ENCODE results near the gene PLEKHG2.
"Not testable (repeated sequence)": the region's sequence is repeated elsewhere in the genome, so short reads cannot be mapped to it uniquely, and the experiment has no call there.

Gene PLEKHG2

GRCh38 chr19:39444598-39445195 lies 32.2 kb downstream of the PLEKHG2 start:
- Mint-ChIP-seq H3K36me3 (peaks cover 14% of the 10 kb centered on the region), H3K27me3 (no peaks in the 10 kb centered on the region), H3K27ac (peak overlapping the region; percentile 99), H3K4me1 (peaks cover 43% of the 10 kb centered on the region), H3K4me3 (peak overlapping the region; percentile 100), H3K9me3 (no peaks in the 10 kb centered on the region)

DNA sequence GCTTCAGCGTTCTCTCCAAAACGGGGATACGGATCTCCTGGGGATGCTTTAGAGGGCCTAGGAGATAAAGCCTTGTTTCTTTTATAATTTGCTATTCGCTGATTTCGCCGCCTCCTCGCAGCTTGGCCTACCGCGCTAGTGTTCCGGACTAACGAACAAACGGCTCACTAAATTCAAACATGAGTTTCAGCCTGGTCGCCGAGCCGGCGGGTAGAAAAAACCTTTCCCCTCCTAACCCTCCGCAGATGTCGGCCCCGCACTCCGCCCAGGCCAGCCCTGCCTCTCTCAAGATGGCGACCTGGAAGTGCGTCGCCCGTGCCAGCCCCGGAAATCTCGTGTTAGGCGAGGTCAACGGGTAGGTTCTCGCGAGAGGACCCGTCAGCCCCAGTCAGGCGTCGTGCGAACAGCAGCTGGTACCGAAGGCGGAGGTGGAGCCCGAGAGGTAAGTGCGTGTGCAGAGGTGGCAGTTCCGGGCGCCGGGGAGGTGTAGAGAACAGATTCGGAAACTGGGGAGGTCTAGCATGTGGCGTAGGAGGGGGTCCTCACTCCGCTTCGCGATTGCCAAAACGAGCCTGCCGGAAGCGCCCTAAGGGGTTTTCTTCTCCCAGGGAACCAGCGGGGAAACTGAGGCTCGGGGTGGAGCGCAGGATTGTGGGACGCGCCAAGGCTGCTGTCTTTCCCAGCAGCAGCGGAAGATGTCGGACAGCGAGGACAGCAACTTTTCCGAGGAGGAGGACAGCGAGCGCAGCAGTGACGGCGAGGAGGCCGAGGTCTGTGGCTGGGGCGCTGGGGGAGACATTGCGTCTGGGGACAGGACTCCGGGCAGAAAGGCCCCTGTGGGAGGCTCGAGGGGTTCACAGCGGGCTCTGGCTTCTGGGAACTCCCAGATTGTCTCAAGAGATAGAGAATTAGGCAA lies 33.0 kb downstream of the PLEKHG2 start, which contains the start of gene SUPT5H:
TSS of gene SUPT5H (plus strand) at position 387 of the 916 bp plus-strand sequence. CDS start at position 696, 309 bp downstream.
- H3K9me3 Mint-ChIP-seq, result no peaks in the 10 kb centered on the region
- peaks cover 50% of the 10 kb centered on the region for H3K4me1 Mint-ChIP-seq
- peak within 1 kb of the TSS; percentile 100 for H3K4me3 Mint-ChIP-seq
- H3K27ac Mint-ChIP-seq, result peak within 1 kb of the TSS; percentile 99
- no peaks in the 10 kb centered on the region for H3K27me3 Mint-ChIP-seq
- H3K36me3 Mint-ChIP-seq, result peaks cover 14% of the 10 kb centered on the region

DNA sequence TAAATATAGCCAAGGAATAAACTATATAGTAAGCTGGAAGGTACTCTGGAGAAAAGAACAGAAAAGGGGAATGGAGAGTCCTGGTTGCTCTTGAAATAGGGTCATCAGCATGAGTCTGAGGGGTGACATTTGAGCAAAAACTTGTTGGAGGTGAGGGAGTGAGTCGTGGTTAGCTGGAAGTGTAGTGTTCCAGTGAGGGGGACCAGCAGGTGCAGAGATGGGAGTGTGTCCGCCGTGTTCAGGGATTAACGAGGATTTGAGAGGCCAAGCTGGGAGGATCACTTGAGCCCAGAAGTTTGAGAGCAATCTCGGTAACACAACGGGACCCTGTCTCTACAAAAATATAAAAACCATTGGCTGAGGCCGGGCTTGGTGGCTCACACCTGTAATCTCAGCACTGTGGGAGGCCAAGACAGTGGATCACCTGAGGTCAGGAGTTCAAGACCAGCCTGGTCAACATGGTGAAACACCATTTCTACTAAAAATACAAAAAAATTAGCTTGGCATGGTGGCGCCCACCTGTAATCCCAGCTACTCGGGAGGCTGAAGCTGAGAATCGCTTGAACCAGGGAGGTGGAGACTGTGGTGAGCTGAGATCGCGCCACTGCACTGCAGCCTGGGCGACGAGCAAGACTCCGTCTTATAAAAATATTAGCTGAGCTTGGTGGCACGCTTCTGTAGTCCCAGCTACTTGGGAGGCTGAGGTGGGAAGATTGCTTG lies 34.1 kb downstream of the PLEKHG2 start:
- Mint-ChIP-seq H3K27ac (peak overlapping the region; percentile 99), H3K4me3 (peak overlapping the region; percentile 100), H3K4me1 (peaks cover 57% of the 10 kb centered on the region), H3K9me3 (no peaks in the 10 kb centered on the region), H3K27me3 (no peaks in the 10 kb centered on the region), H3K36me3 (peaks cover 14% of the 10 kb centered on the region)

DNA sequence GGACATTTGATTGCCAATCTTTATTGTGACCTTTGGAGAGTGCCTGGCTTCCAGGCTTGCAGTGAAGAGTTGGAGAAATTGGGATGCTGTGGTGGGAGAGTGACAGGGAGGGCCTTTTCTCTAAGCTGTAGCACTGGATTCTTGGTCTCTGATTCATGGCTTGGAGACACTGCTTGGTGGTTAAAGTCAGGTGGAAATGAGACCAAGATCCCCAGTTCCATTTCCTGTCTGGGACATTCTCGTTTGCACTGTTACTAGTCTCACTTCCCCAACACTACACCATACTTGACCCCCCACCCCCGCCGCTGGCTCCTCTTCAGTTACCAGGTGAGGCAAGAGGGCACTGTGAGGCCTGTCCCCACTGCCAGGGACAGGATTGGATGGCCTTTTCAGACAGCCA lies 35.8 kb downstream of the PLEKHG2 start:
- peaks cover 24% of the 10 kb centered on the region for H3K36me3 Mint-ChIP-seq
- H3K4me1 Mint-ChIP-seq, result peaks cover 72% of the 10 kb centered on the region
- no peaks in the 10 kb centered on the region for H3K9me3 Mint-ChIP-seq
- H3K27me3 Mint-ChIP-seq, result no peaks in the 10 kb centered on the region
- H3K27ac Mint-ChIP-seq, result peak overlapping the region; percentile 20
- peak overlapping the region; percentile 100 for H3K4me3 Mint-ChIP-seq

DNA sequence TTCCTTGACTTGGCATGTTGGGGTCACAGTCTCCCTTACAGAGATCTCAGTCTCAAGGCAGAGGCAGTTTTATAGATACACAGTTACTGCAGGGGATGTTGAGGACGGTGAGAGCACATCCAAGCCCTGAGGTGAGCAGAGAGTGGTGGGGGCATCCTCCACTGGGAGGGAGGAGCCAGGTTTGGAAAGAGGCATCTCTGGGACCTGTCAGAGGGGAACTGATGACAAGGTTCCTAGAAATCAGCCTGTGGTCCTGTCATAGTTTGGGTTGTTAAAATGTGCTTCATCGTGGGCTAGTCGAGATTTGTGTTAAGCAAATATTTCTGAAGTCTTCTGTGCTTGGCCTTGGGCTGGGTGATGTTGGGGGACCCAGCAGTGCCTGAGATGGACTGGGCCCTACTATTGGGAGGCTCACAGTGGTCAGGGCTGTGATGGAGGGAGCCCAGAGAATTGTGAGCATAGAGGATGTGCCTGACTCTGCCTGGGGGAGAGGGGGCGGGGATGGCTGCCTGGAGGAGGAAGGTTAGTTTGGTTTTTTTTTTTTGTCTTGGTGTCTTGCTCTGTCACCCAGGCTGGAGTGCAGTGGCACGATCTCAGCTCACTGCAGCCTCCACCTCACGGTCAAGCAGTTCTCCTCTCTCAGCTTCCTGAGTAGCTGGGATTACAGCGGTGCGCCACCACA lies 36.8 kb downstream of the PLEKHG2 start:
- peaks cover 24% of the 10 kb centered on the region for H3K36me3 Mint-ChIP-seq
- no peaks in the 10 kb centered on the region for H3K9me3 Mint-ChIP-seq
- H3K27ac Mint-ChIP-seq, result peak overlapping the region; percentile 90
- peaks cover 73% of the 10 kb centered on the region for H3K4me1 Mint-ChIP-seq
- H3K4me3 Mint-ChIP-seq, result peak overlapping the region; percentile 100
- no peaks in the 10 kb centered on the region for H3K27me3 Mint-ChIP-seq

DNA sequence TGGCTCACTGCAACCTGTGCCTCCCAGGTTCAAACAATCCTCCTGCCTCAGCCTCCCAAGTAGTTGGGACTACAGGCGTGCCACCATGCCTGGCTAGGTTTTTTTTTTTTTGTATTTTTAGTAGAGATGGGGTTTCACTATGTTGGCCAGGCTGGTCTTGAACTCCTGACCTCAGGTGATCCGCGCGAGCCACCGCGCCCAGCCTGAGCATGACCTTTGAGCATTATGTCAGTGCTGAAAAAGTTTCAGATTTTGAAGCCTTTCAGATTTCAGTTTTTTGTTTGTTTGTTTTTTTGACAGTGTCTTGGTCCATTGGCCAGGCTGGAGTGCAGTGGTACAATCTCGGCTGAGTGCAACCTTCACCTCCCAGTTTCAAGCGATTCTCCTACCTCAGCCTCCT lies 38.8 kb downstream of the PLEKHG2 start:
- H3K27ac Mint-ChIP-seq, result peak overlapping the region; percentile 27
- peaks cover 65% of the 10 kb centered on the region for H3K4me1 Mint-ChIP-seq
- H3K4me3 Mint-ChIP-seq, result peak overlapping the region; percentile 5
- peaks cover 18% of the 10 kb centered on the region for H3K36me3 Mint-ChIP-seq
- not testable (repeated sequence) for H3K27me3 Mint-ChIP-seq, H3K9me3 Mint-ChIP-seq

GRCh38 chr19:39463403-39463802 lies 50.9 kb downstream of the PLEKHG2 start:
- Mint-ChIP-seq H3K4me1 (no peaks in the 10 kb centered on the region), H3K9me3 (no peaks in the 10 kb centered on the region), H3K27ac (no peak overlapping the region), H3K36me3 (peaks cover 16% of the 10 kb centered on the region), H3K27me3 (no peaks in the 10 kb centered on the region), H3K4me3 (no peak overlapping the region)

GRCh38 chr19:39465956-39466747 lies 53.7 kb downstream of the PLEKHG2 start:
- Mint-ChIP-seq H3K27me3 (no peaks in the 10 kb centered on the region), H3K4me3 (no peak overlapping the region), H3K27ac (peak overlapping the region; percentile 81), H3K9me3 (no peaks in the 10 kb centered on the region), H3K36me3 (peaks cover 16% of the 10 kb centered on the region), H3K4me1 (peaks cover 7% of the 10 kb centered on the region)

GRCh38 chr19:39467941-39468340 lies 55.5 kb downstream of the PLEKHG2 start:
- Mint-ChIP-seq H3K27ac (no peak overlapping the region), H3K36me3 (peaks cover 22% of the 10 kb centered on the region), H3K9me3 (no peaks in the 10 kb centered on the region), H3K4me3 (no peak overlapping the region), H3K4me1 (peaks cover 11% of the 10 kb centered on the region), H3K27me3 (no peaks in the 10 kb centered on the region)

DNA sequence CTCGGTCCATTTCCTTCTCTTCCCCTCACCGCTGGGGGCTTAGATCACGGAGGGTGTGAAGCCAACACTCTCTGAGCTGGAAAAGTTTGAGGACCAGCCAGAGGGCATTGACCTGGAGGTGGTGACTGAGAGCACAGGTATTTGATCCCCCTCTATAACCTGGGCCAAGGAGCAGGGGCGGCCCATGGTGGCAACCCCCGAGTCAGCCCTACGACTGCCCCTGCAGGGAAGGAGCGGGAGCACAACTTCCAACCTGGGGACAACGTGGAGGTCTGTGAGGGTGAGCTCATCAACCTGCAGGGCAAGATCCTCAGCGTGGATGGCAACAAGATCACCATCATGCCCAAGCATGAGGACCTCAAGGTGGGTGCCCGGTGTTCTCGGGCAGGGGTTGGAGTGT lies 56.6 kb downstream of the PLEKHG2 start:
- Mint-ChIP-seq H3K9me3 (no peaks in the 10 kb centered on the region), H3K4me3 (no peak overlapping the region), H3K4me1 (peaks cover 13% of the 10 kb centered on the region), H3K36me3 (peaks cover 22% of the 10 kb centered on the region), H3K27me3 (no peaks in the 10 kb centered on the region), H3K27ac (no peak overlapping the region)

- Mint-ChIP-seq H3K36me3 (peaks cover 22% of the 10 kb centered on the region), H3K27ac (peak overlapping the region; percentile 66), H3K27me3 (no peaks in the 10 kb centered on the region), H3K9me3 (no peaks in the 10 kb centered on the region), H3K4me3 (no peak overlapping the region), H3K4me1 (peaks cover 15% of the 10 kb centered on the region)
Observed at GRCh38 chr19:39469567-39469966, 57.1 kb downstream of the PLEKHG2 start.

DNA sequence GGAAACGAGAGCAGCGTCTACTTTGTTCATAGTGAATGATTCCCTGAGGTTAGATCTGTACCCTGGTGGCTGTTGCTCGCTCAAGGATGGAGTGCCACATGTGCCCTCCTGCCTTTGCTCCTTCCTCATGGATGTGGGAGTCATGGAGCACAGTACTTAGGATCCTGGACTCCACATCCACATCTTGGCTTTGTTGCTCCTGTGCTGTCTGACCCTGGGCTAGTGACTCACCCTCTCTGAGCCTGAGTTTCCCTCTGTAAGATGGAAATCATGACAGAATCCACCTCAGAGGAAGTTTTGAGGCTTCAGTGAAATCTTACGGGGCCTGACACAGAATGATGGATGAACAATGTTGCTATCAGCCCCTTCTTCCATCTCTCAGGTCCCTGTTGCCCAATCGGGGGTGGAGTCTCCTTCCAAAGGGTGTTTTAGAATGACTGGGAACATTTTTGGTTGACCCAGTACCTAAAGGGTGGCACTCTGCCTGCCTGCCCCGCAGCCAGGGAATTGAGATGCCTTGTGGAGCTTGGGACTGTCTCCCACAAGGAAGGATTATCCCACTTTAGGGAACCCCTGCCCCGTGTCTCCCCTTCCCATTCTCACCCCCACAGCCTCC lies 58.4 kb downstream of the PLEKHG2 start:
- Mint-ChIP-seq H3K27me3 (no peaks in the 10 kb centered on the region), H3K4me3 (no peak overlapping the region), H3K9me3 (no peaks in the 10 kb centered on the region), H3K27ac (peak overlapping the region; percentile 56), H3K36me3 (peaks cover 21% of the 10 kb centered on the region), H3K4me1 (peaks cover 15% of the 10 kb centered on the region)

DNA sequence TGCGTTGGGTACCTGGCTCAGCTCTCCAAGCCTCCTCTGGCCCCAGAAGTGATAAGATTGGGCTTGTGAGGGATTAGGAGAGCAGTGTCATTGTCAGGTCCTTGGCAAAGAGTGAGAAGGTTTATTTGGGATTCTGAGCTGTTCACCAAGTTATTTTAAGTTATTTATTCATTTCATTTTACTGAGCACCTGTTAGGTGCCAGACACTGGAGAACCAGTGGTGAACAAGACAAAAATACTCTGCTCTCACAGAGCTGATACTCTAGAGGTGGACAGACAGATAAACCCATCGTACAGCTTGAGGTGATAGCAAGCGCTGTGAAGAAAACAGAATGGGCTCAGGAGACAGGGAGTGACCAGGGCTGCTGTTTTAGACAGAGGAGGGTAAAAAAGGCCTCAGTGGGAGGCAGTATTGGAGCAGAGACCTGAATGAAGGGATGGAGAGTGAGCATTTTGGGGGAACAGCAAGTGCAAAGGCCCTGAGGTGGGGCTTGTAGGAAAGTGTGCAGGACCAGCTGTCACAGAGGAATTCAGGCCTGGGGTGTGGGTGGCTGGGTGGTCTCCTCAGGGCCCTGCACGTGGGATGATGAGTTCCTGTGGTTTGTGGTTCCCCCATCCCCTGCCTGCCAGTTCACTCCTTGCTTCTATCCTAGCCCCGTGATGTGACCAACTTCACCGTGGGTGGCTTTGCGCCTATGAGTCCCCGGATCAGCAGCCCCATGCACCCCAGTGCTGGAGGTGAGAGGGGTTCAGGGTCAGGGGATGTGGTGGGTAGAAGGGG lies 59.5 kb downstream of the PLEKHG2 start:
- Mint-ChIP-seq H3K4me3 (no peak overlapping the region), H3K4me1 (peaks cover 15% of the 10 kb centered on the region), H3K36me3 (peaks cover 19% of the 10 kb centered on the region), H3K9me3 (no peaks in the 10 kb centered on the region), H3K27ac (peak overlapping the region; percentile 47), H3K27me3 (no peaks in the 10 kb centered on the region)
